Sigmoid colon (tissue), 4 donors: ENCODE measurements around the gene DIPK1A.
"Not testable (repeated sequence)": the region's sequence is repeated elsewhere in the genome, so short reads cannot be mapped to it uniquely, and the experiment has no call there.

Experiments used
- CTCF ChIP-seq, 4 experiments: fragments of 450-650 bp in 3 of 4; fragments of 200-600 bp in 1 of 4; IDR thresholded peaks; one replicate each; pipeline ENCODE4 v1.5.1; 2016 to 2019; ENCODE audit warnings: antibody characterized with exemption in 4 of 4, mild to moderate bottlenecking in 3 of 4, moderate library complexity in 2 of 4
- EP300 ChIP-seq, 4 donors: sonication (generic); formaldehyde crosslinking; IDR thresholded peaks; one replicate each; pipeline ENCODE4 v1.6.1; 2017; ENCODE audit warnings: antibody characterized with exemption in 4 of 4
- POLR2A ChIP-seq, 2 donors: fragments of 450-650 bp; IDR thresholded peaks; one replicate each; pipeline ENCODE4 v1.6.1; 2016; ENCODE audit warnings: antibody characterized with exemption in 2 of 2, mild to moderate bottlenecking in 2 of 2, moderate library complexity in 2 of 2
- POLR2AphosphoS5 ChIP-seq, 4 donors: sonication (generic); formaldehyde crosslinking; IDR thresholded peaks; one replicate each; pipeline ENCODE4 v1.6.1; 2017; ENCODE audit warnings: antibody characterized with exemption in 4 of 4

- TF ChIP-seq CTCF, POLR2A, EP300, POLR2AphosphoS5 (IDR thresholded peaks at IDR 0.05): not testable (repeated sequence)
Observed at GRCh38 chr1:92971932-92972331, 10.7 kb upstream of the DIPK1A start.
